GM19351 (cell line): ENCODE data around the gene PRMT5.
"Not testable (repeated sequence)": the region's sequence is repeated elsewhere in the genome, so short reads cannot be mapped to it uniquely, and the experiment has no call there.

ENCODE experiments used
- ATAC-seq: cut with Tn5 transposase; IDR thresholded peaks from one replicate; pipeline ENCODE4 v1.9.1; 2021; ENCODE audit warnings: mild to moderate bottlenecking, moderate library complexity; ENCODE audit not compliant: unreplicated experiment

The PRMT5 gene

DNA sequence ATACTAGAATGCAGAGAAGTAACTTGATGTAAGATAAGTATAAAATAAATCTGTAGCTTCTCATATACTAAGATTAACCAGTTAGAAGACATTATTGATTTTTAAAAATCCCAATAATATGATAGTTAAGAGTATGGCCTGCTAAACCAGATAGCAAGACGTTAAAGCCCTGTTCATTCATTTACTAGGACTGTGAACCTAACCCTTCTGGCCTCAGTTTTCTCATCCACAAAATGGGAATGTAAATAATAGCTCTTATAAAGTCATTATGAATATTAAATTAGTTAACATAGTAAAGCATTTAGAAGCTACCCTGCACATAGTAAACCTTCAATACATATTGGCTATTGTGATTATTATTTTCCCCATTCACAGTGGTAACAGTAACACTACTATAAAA is 6.0 kb upstream of the PRMT5 start:
- ATAC-seq: no peak

DNA sequence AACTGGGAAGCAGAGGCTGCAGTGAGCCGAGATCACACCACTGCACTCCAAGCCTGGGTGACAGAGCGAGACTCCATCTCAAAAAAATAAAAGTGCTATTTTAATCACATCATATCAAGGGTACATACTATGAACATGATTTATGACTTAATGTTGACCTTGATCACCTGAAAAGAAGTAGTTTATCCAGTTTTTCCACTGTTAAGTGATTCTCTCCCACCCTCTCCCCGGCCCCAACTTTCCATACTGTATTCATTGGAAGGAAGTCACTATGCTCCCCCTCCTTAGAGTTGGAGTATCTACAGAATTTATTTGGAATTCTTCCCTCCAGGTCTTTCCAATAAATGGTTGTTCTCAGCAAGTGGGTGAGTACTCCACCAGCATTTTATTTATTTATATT is 3.0 kb upstream of the PRMT5 start:
- ATAC-seq: no peak

DNA sequence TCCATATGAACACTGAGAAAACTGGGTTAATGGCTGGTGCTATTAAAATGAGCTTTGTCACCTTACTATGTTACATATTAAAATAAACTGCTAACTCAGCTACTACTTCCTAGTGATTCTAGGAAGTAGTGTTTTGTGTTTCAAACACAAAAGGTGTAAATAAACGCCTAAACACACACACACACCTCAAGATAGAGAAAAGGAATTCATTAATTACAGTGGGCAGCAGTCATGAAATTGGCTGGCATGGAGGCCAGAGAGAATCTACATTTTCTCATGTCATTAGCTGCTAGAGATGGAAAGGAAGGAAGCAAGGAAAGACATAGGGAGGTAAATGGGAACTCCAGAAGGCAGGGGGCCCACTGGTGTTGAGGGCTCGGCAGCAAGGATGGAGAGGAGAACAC is 787 bp upstream of the PRMT5 start:
- ATAC-seq: no peak

DNA sequence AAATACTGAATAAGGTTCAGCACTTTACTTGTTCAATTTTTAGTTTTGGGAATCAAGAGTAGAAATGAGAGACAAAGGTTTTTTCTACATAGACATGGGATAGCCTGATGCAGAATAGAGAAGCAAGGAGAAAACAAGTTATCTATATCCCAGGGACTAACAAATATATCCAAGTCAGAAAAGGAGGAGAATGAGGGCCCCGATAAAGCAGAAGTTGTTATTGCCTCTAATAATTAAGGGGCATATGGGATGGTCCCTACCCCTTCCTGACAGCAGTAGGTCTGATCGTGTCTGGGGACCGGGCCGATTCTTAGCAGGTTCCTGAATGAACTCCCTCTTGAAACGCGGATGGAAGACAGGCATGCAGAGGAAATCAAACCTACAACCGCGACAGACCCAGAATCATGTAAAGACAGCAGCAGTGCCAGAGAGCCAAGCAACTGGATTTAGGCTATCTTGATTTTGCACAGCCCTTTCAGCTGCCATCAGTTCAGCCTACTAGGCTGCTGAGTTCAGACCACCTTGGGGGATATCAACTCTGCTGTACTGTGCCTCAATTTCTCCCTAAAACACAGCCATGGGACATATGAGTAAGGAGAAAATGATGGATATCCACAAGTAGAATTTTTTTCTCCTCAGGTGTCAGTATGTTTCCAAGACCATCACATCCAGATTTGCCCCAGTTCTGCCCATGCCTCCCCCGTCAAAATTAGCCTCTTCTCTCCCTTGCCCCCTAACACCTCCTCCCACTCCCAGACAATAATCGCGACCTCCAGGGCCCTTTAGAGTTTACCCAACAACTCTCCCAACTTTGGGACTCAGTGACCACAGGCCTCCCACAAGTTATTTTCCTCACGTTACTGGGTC is 706 bp downstream of the PRMT5 start:
- ATAC-seq: no peak

DNA sequence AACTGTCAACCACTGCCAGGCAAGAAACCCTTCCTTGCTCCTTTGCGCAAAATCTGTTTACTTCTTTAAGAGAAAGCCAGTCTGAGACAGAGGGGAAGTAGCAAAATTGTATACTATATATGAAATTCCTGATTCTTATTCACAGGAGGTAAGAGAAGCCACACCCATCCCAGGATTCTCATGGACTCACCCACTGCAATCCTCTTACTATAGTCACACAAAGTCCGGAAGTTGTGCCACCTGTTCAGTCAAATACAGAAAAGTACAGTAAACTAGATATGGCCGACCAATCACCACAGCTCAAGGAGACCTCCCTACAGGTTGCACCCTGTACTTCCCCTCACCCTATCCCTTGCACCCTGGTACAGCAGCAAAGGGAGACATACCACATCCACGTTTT is 2.9 kb downstream of the PRMT5 start:
- ATAC-seq: no peak

DNA sequence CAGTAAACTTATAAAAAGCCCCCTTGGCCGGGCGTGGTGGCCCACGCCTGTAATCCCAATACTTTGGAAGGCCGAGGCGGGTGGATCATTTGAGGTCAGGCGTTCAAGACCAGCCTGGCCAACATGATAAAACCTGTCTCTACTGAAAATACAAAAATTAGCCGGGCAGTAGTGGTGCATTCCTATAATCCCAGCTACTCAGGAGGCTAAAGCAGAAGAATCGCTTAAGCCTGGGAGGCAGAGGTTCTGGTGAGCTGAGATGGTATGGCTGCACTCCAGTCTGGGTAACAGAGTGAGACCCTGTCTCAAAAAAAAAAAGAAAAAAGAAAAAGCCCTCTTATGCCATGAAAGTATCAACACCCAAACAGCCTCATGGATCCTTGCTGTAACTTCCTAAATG is 3.7 kb downstream of the PRMT5 start:
- no peak for ATAC-seq

DNA sequence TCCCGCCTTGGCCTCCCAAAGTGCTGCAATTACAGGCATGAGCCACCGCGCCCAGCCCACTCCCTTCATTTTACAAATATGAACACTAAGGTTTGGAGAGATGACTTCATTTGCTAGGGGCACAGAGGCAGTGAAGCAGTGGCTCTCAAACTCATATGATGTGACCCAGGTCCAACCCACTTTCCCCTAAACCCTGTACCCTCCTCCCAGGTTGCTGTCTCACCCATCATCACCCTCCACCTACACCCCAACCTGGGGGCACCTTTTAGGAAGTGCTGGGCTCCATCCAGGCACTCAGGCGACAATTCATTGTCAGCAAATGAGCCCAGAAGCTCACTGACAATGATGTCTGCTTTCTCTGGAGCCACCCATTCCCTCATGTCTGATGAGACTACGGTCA is 5.4 kb downstream of the PRMT5 start:
- no peak for ATAC-seq

DNA sequence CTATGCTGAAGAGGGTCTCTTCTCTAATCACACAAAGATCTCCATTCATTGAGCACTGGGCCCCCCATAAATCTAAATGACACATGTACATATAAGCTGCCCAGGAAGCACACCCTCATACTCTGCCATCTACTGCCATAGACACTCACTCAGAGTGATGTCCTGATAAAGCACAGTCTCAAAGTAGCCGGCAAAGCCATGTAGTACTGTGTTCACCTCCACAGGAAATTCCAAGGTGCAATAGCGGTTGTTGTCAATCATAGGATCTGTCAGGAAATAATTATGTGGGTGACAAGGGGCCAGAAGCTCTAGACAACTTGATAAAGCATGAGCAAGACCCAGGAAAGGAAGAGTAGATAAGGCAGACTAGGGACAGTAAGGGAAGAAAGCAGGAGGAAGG is 6.9 kb downstream of the PRMT5 start:
- no peak for ATAC-seq

DNA sequence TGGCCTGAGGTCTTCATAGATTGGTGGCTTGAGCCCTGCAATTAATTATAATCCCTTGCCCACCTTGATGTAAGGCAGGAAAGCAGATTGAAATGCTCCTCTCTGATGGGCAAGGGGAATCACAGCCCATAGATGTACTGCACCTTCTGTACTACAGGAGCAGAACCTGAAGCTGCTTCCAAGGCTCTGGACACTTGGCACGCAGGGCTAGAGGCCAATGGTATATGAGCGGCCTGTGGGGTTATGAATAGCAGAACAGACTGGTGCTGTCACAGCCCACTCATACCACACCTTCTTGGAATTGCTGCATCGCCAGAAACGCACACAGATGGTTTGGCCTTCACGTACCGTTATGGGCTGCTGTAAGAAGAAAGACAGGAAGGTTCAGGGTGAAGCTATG is 8.5 kb downstream of the PRMT5 start:
- no peak for ATAC-seq

DNA sequence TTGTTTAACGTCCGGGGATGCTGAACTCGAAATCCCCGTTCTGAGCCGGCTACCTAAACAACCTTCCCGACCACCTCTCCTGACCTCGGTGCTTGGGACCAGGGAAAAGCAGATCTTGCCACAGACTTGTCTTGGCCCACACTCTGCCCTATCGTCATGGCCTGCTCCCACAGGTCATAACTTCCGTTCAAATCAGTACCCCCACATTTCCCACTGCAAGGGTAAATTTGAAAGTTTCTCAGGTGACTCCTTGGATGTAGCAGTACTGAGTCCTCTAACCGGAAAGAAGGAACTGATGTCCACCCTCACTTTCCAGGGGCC is 9.6 kb downstream of the PRMT5 start:
- ATAC-seq: peak; percentile 6

DNA sequence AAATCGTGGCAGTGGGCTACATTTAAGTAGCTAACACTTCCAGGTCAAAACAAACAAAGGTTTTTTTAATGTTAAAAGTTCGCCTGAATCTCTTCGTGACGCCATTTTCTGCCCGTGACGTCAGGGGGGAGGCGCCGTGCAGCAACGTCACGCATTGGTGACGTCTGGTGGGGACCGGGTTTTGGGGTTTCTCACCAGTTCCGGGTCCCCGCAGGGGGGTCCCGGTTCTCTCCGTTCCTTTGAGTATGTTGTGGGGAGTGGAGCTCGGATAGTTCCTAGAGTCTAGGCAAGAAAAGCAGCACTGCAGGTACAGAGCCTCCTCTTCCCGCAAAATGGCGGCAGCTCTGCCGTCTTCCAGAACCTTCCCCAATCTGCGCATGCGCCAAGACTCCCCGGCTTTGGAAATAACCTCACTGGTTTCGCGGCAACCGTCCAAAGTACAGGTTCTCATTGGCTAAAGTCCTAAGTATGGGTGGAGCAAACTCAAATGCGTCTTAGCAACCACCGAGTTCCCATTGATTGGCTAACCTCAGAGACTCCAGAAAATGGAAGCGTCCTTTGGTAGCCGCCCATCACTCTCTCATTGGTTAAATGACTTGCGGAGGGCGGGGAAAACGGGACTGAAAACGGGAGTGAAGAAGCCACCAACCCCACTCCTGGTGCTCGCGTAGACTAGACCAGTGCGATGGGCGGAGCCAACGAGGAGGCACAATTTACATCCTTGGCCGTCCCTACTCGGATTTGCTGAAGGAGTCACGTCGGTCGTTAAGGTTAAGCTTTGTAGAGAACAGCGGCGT is 10.2 kb downstream of the PRMT5 start, which contains the start of gene RBM23:
TSS of gene RBM23 (minus strand) at position 346 of the 797 bp plus-strand sequence.
- ATAC-seq: peak; percentile 94

DNA sequence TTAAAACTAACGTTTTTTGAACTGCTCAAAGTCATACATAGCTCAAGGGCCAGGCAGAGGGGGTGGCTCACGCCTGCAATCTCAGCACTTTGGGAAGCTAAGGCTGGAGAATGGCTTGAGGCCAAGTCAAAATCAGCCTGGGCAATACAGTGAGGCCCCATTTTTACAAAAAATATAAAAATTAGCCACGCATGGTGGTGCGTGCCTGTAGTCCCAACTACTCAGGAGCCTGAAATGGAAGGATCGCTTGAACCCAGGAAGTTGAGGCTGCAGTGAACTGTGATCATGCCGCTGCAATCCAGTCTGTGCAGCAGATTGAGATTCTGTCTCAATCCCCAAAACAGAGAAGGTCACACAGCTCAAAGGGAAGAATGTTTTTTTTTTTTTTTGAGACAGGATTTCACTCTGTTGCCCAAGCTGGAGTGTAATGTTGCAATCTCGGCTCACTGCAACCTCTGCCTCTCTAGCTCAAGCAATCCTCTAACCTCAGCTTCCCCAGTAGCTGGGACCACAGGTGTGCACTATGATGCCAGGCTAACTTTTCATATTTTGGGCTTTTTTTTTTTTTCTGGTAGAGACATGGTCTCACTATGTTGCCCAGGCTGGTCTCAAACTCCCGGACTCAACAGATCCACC is 13.2 kb downstream of the PRMT5 start:
- no peak for ATAC-seq

DNA sequence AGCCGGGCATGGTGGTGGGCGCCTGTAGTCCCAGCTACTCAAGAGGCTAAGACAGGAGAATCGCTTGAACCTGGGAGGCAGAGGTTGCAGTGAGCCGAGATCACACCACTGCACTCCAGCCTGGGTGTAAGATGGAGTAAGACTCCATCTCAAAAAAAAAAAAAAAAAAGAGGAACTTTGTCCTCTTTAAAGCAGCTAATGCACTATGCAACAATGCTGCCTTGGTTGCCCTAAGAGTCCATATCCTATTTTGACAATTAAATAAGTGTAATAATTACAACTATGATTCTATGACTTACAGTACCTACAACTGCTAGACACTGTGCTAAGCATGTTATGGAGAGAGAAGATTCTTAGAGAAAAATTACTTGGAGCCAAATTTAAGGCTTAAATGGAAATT is 14.3 kb downstream of the PRMT5 start:
- not testable (repeated sequence) for ATAC-seq

DNA sequence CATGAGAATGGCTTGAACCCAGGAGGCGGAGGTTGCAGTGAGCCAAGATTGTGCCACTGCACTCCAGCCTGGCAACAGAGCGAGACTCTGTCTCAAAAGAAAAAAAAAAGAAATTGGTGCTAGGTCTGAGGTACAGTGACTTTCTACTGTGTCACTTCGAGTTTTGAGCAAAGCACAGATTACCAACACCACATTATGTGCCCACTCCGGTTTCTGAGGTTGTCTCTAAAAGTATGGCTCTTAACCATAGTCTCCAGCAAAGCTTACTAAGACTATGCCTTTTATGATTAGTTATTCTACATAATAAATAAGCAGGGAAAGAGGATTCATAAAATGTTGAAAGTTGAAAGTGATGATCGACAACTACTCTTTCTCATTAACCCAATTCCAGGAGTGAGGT is 18.3 kb downstream of the PRMT5 start:
- no peak for ATAC-seq

DNA sequence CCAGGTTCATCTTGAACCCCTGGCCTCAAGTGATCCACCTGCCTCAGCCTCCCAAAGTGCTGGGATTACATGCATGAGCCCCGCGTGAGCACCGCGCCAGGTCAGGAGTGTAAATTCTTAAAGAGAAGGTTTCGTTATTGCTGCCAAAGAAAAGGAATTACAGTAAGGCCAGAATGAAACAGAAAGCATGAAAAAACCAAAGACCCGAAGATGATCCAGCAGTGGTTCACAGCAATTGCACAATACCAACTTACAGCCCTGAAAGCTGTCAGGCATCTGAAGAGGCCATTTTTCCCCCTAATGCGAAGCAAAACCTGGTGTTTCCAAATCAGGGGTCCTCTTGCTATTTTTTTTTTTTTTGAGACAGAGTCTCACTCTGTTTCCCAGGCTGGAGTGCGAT is 20.6 kb downstream of the PRMT5 start:
- no peak for ATAC-seq

DNA sequence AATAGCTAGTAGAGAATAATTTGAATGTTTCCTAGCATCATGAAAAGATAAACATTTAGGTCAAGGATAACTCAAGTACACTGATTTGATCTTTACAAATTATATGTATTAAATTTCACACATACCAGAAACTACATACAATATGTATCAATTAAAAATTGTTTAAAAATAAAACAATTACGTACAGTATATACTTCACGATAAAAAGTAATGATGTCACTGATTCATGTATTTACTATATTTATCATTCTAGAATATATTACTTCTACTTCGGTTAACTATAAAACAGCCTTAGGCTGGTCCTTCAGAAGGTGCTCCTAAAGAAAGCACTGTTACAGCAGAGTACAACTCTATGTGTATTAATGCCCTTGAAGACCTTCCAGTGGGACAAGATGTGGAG is 21.7 kb downstream of the PRMT5 start:
- ATAC-seq: no peak

DNA sequence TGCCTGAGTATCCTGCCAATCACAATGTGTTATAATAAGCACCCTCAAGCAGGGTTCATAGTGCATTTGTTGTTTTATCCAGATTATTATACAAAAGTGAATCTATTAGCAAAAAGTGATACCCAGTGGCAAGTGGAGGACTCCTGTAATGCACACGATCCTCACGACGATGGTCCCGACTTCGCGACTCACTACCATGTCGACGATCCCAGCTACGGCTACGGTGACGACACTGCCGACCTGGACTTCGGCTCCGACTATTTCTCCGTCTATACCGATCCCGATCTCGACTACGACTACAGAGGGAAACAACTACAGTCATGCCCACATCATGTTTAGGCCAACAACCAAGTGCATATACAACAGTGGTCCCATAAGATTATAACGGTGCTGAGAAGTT is 23.1 kb downstream of the PRMT5 start:
- no peak for ATAC-seq

DNA sequence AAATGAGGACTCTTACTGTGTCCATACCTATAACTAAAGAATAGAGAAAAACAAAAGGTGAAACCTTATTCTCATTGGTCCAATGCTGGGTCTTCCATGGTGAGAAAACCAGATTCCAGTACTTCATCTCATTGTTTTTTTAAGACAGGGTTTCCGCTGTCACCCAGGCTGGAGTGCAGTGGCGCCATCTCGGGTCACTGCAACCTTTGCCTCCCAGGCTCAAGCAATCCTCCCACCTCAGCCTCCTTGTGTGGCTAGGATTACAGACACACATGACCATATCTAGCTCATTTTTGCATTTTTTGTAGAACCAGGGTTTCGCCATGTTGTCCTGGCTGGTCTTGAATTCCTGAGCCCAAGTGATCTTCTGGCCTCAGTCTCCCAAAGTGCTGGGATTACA is 23.5 kb downstream of the PRMT5 start:
- ATAC-seq: no peak

DNA sequence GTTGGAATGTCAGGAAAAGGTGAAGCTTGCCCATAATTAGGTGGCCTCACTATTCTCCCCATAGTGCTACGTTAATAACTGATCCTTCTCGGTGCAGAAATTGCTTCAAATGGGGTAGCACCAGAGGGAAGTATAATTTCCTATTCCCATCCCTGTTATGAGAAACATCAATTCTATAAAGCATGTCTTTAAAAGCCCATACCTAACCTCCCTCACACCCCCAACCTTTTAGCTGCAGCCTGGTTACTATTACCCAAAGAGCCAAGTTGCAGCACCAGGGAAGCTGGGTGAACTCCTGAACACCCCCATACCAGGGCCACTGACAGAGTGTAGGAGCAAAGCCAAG is 25.5 kb downstream of the PRMT5 start:
- ATAC-seq: no peak

DNA sequence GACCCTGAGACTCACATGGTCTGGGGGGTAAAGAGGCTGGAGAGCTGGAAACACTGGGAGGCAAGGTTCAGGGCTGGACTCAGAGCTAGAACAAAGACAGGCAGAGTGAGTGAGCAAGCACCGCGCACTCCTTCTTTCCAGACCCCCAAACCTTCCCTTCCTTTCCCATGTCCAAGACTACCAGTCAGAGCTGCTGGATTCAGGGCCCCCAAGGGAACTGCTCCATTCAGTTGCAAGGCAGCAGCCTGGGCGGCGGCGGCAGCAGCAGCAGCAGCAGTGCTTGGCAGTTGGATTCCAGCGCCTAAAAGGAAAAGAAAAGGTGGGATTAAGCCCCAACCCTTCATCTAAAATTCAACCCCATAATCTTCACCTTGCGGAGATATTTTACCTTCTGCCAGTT is 27.4 kb downstream of the PRMT5 start:
- ATAC-seq: no peak

DNA sequence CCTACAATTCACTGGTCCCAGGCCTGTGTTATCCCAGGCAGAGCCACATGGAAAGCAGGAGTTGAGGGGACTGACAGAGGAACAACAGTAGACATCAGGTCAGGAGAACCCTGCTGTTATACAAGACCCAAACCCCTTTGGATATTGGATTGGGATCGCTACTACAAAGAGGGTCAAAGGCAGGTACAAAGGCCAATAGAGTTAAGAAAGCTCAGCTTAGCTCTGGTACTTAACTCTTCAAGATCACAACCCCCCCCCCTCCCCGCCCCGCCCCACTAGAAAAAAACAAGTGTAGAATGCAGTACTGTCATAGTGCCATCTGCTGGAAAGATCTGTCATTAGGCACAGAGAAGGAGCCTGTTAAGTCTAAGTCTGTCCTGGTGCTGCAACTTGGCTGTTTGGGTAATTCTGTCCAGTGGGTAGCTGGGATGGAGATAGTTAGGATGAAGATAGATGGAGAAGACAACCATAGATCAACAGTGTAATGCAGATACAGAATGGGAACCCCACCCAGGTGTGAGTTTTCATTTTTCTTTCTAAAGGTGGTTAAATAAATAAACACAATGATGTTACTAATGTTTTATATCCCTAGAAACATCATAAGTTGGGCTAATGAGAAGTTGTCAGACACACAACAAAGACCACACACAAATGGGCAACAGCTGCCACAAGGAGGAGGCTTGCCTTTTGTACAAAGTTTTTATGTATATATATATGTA is 28.9 kb downstream of the PRMT5 start:
- no peak for ATAC-seq
